Occipital lobe (tissue), 2 donors: ENCODE results near the gene ALDH1A1. TPM values are rescaled to one million over a fixed set of nuclear protein-coding genes. Genes with fewer than 3 reads are reported as not detected.

ENCODE experiments used
- DNase-seq: peaks from one replicate; lab custom pipeline; 2025; lab: John Stamatoyannopoulos, UW
- total RNA-seq: library from RNA; depleted of rRNA; stranded (reverse); fragments of >200 nt; gene quantifications from one replicate; pipeline ENCODE4 v1.2.3, GENCODE V29; 2014

Gene ALDH1A1
- total RNA-seq, 1 donor from 2014 or later, result 1.4 TPM

DNA sequence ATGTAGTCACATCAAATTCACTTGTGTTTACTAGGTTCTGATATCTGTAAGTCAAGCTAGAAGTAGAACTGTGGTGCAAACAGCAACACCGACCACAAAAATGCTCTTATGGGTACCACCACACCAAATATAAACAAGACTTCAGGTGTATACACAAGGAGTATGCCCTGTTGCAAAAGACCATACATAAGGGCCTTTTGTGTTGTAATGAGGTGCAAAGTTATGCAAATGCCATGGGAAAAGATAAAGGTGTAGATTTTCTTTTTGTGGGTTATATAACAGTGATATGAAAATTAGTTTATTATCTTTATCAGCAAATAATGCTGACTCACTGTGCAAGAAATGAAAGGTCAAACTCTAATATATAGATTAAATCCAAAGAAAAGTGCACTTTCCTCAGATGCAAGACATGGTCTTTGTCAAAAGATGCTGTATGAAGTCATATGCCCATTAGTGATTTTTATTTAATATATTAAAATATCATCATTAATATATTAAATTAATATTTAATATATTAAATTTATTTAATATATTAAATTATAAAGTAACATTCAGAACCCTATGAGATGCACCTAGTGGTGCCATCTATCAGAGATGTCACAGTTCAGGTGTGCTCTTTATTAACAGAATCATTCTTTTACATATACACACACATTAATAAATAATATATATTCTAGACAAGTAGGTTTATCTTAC, 26.7 kb upstream of the ALDH1A1 start:
- no peak for DNase-seq

DNA sequence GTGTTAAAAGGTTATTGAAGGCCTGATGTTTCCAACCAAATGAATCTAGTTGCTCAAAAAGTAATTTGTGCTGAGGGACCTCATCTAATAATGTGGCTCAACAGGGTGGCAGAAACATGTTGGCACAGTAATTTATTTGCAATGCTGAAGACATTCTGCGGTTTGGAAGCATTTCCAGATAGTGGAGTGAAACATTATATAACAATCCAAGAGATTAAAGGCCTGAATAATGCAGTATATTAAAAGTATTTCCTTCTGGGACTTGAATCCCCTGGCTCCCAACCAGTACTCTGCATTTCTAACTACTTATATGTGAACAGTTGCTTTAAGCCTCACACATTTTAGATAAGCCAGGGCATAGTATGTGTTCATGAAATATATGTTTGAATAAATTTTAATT, 25.9 kb upstream of the ALDH1A1 start:
- DNase-seq, result no peak

DNA sequence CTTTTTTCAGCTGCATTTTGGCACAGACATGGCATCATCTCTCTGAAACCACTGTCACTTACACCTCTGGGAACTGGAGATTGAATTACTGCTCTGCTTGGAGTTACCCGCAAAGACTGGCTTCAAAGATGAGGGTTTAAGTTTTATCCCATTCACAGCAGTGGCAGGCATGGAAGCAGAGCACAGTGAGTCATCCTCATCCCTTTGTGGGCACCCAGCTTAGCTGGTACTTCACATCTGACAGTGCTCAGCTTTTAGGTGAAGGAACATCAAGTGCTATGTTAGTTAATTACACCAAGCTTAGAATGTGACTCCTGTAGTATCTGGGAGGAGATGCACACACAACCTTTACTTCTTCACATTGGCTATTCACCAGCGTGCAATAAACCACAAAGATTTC, 24.8 kb upstream of the ALDH1A1 start:
- DNase-seq, result peak; percentile 3

DNA sequence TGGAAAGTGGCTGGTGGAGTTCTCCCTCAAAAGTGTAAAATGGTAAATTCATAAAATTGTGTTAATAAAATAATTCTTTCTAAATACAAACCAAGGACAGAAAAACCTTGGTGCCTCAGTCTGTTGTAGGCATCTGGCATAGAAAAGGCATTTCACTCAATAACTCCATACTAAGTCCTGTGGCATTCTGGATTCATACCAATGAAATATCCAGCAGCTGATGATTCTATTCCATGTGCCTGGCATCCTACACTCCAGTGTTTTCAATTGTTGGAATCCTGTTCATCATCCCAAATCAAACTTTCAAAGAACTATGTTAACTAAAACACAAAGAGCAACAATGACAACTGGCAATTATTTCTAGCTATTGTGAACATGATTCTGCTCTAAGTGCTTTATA, 21.6 kb upstream of the ALDH1A1 start:
- DNase-seq, result no peak

DNA sequence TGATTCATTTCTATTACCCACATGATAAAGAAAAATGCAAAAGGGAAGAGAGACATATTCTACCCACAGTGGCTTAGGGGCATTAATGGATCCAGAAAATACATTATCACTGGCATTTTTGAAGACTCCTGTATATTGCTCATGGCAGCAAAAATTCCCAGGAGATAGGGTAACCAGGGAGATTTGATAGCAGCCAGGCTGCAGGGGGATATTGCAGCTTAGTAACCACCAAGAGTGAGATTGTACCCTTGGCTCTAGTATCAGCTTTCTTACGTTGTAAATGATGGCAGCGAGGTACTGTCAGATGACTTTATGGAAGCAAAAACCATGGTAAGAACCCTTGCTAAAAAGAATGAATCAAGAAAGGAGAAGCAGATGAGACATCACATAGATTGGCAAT, 19.8 kb upstream of the ALDH1A1 start:
- no peak for DNase-seq

DNA sequence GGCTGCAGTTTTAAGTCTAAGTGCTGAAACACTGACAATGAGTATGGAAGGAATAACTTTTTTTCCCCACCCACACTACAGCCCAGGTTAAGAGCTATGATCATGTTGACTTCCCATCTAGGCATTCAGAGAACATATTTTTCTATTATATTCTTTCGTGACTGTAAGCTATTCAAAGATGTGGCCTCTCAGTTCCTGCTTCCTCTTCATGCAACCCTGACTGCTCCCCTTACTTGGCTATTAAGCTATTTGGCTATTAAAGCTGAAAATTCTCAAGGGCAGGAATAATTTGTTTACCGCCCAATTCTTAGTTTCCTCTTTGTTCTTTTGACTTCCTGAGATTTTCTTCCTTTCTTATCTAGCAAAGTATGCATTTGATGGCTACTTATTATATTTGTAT, 18.6 kb upstream of the ALDH1A1 start:
- DNase-seq, result no peak

DNA sequence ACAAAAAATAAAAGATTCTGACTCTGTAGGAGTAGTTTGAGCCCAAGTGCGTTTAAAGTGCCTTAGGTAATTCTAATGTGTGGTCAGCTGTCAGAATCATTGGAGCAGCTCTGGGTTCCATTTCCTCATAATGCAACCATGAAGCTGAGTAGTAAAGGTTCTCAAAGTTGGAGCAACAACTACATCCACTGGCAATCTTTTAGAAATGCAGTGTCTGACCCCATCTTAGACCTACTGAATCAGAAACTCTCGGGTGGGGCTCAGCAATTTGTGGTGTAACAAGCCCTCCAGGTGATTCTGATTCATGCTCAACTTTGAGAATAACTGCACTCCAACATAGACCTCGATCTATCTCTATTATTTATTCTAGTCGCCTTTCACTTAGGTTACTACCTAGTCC, 7.6 kb upstream of the ALDH1A1 start:
- DNase-seq, result no peak

DNA sequence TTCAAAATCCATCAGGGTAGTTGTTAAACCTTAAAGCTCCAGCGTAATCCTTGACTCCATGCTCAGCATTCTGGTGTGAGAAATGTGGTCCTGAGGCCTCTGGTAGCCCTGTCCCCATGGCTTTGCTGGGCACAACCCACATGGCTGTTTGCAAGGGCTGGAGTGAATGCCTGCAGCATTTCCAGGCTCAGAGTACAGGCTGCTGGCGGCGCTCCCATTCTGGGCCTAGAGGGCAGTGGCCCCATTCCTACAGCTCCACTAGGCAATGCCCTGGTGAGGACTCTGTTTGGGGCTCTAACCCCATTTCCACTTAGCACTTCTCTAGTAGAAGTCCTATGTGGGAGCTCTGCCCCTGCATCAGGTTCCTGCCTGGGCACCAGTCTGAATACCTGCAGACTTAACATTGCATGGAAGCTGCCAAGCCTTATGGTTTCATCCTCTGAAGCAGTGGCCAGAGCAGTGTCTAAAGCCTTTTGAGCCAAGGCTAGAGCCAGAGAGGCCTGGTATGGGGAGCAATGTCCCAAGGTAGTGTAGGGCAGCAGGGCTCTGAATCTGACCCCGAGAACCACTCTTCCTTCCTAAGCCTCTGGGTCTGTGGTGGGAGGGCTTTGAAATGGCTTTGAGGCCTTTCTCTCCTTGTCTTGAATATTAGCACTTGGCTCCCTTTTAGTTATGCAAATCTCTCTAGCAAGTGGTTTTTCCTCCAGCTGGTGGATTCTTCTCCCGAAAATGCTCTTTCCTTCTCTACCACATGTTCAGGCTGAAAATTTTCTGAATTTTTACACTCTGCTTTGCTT, 5.8 kb upstream of the ALDH1A1 start:
- no peak for DNase-seq

DNA sequence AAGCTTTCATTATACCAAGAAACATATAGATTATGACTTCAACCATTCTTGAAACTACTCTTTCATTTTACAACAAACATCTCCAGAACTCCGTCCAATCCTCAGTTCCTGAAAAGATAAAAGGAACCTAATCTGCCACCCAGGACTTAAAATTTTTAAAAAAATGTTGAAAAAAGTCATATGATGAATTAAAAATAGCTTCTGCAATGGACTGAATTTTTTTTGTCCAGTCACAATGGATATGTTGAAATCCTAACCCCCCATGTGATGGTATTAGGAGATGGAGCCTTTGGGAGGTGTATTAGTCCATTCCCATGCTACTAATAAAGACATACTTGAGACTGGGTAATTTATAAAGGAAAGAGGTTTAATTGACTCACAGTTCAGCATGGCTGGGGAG, 2.7 kb upstream of the ALDH1A1 start:
- no peak for DNase-seq

DNA sequence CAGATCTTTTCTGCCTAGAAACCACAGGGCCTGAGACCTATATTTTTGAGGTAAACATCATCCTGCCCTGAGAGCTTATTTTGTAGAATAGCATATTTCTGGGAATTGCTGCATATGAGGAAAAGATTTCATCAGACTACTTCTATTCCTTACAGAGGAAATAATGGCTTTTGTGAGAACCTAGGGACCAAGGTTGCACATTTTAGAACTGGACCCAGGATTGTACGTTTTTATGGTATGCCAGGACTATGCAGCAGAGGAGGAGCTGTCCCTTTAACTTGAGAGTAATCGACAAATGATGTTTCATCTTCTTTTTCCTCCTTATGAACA, 2.2 kb upstream of the ALDH1A1 start:
- no peak for DNase-seq

DNA sequence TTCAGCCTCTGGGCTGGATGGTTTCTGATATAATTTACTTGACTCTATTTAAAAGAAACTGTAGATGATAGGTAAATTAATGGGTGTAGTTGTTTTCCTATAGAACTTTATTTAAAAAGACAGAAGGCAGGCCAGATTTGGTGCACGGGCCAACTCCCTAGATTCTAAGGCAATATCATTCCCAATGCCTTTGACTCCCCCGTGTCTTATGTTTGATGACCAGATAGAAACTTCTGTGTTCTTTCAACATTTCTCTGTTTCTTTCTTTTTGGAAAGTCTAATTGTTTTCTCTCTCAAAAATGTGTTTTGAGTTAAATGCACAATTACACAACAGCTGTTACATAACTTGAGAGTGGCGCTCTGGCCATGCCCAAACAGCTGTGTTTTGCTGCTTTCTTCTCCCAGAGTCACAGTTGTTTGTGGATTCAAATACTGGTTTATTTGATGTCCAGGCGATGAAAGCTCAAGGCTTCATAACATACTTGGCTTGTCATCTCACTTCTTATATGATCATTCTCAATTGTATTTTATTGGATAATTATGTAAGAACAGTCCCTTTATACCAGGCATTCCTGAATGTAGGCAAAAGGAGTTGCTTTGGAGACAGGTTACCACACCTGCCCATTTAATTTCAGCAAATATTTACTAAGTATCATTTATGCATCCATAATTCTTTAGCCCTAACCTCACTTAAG, 1.7 kb upstream of the ALDH1A1 start:
- no peak for DNase-seq

DNA sequence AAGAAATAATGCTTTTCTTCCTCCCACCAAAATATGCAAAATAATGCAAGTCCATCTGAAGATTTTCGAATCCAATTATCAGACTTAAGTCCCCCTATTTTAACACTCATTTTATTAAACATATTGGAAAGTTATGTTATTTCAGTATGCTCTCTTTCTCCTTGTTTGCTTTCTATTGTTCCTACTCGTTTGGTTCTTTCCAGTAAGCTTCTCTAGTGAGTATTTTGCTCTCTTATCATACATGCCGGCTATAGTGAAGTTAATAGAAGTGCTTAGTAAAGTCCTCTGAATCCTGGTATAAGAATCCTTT, 517 bp downstream of the ALDH1A1 start:
- DNase-seq, result no peak

DNA sequence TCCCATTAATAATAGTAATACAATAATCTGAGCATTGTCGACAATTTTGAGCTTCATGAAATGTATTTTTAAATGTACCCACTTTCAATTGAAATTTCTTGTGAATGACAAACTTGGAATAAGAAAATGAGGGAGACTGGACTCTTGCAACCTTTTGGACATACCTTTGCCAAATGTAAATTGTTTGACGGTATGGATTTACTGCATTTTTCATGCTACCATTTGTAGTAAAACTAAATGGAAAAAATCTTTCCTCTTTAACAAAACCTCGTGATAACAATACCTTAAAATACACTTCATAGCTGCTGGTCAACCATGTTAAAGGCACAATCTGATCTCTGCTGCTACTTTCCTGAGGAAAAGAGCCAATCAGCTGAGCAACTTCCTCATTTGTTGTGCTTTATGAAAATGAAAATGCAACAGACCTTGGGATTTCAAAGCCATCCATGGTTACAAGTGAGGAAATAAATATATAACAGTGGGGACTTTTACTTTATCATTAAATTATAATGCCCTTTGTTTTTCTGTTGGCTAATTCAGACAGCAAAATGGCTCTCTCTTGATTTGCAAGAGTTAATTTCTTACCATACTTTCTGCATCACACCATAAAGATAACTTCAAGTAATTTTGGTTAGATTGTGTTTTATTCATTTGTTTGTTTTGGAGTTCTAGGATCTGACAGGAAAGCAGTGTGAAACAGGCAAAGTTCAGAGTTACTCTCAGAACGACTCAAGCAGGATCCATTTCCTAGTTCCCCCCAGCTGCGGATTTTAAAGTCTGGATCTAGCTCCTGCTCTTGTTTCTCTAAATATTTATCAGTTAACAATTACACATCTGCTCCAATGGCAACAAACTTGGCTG, 1.1 kb downstream of the ALDH1A1 start:
- DNase-seq, result no peak

DNA sequence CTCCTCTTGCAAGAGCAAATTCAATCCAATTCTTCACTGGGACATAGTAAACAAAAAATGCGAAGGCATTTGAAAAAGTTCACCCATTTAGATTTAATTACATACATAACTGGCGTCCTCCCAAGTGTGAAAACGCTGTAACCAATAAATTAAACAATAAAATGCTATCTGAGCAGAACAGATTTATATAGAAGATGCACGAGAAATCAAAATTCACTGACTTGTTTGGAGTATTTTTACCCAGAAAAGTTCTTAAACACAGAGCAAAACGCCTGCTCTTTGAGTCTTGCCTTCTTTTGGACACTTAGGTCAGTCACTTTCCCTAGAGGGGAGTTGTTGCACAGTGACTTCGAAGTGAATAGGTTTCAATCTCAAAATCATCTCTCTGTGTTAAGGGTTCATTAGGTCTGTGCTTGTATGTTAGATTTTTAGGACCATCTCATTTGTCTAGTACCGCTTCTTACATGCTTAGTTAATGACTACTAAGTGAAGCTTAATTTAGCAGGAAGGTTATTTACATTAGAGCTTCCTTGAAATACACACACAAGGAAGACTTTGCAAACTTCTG, 1.9 kb downstream of the ALDH1A1 start:
- DNase-seq, result no peak

DNA sequence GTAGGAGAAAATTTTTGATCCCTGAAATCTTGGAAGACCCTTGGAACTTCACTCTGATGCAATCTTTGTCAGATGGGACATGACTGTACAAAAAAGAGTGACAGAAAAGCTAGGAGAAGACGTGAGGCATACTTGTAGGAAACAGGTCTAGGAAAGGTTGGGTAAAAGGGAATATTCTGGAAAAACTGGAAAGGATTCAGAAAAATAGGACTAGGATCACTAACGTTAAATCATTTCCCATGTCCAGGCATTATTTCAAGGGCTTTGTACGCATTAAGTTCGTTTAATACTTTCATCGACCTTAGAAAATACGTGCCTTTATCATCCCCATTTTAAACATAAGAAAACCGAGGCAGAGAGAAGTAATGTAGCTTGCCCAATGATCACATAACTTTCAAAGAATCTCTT, 2.9 kb downstream of the ALDH1A1 start:
- DNase-seq, result no peak

DNA sequence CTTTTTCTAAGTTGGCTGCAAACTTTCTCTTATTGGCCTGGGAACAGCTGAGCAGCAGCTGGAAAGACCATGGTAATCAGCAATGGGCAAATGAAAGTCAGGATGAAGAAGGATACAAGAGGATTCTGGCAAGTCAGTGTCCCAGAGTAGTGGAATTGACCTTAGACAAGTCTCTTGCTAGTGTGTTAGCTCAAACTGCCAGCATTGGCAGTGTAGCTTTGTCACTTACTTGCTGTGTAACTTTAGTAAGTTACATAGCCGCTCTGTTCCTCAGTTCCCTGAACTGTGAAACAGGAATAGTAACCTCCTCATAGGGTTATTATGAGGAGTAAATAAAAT, 3.6 kb downstream of the ALDH1A1 start:
- no peak for DNase-seq

DNA sequence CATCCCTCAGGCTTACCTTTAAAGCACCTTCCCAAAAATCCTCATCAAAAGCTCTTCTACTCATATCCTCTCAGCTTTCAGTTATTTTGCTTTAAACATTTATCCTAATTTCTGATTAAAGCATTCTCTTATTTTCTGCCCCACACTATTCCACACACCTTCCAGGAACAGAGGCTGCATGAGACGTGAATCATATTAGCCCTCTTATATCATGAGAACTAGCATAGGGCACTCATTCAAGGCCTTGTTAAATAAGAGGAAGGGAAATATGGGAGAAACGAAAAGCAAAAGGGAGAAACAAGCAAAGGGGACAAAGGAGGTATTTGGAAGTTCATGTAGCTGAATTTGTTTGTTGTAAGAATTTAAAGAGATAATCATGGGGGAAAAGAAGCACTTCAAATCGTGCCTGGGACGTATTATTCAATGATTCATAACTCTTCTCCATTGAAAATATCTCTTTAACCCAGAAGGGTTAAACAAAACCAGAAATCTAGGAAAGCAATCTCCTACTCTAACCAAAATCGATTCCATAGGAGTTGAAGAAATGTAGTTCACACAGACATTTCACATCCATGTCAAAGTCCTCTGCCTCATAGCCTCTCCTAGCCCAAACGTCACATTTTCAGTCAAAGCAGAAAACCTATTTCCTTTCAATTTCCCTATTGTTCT, 4.1 kb downstream of the ALDH1A1 start:
- DNase-seq, result no peak

DNA sequence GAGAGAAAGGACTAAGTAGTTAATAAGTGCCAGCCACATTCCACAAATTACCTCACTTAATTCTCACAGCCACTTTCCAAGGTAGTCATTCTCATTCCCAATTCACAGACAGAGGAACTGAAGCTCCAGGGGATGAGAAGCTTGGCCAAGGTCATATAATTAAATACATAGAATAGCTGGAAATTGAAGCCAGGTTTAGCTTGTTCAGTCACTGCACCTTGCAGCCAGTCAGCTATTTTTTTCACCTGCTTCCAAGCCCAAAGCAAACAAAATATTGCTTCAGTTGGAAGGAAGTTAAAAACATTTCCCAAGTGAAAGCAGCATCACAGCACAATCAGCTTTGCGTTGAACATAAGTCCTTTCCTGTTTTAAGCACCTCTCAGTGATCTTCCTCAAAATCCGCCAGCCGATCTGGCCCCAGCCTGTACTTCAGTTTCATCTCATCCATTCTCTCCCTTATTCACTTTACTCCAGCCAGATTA, 4.8 kb downstream of the ALDH1A1 start:
- no peak for DNase-seq

DNA sequence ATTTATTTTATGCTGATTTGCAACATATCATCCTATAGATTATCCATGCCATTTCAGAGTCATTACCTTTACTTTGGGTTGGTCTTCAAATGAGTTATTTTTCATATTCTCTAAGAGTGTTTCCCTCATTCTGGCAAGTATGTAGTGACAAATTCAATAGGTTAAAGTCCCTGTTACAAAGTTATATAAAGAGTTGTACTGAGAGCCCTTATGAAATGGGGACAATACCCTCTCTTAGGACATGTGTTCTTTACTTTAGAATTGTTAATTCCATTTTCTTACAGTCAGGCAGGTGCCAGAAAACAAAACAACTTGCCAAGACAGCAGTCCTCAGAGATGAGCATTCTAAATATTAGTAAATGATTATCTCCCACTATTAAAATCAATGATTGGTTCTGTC, 6.0 kb downstream of the ALDH1A1 start:
- DNase-seq, result no peak

DNA sequence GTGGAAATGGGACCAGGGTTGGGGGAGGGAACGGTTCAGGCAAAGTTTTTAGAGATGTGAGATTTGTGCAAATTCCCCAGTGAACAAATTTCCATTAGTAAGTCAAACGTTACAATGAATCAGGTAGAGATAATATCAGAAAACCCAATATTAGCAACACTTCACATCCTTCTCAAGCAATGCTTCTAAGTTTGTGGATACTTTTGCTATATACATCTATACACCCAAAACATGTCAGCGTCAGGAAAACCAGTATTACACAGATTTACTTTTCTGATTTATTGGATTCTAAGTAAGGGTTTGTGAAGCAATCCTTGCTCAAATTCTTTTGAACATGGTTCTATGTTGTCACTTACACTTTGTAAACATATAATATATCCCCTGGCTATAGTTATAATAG, 6.5 kb downstream of the ALDH1A1 start:
- no peak for DNase-seq

DNA sequence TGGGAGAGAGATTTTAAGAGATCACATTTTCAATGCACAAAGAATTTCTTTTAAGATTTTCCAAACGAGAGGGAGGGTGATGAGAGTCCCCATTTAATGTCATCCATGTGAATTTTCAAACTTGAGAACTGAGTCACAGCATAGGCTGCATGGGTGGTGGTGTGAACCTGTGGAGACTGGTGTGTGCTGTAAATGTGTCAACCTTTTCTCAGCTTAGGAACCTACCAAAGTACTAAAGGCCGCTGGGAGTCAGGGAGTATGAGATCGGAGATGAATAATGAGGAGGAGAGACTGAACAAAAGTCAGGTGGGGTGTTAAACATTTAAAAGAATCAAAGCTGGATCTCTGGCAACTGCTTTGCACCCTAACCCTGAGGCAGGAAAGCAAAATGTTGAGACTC, 7.5 kb downstream of the ALDH1A1 start:
- DNase-seq, result no peak
